Suprapubic skin (tissue), 4 donors: ENCODE results near the gene SHC2. TPM values are rescaled to one million over a fixed set of nuclear protein-coding genes. Genes with fewer than 3 reads are reported as not detected.

Experiments used
- DNase-seq, 2 donors: peaks; one replicate each; pipeline ENCODE4 v3.0.0-alpha.2; 2019; ENCODE audit warnings: low spot score in 2 of 2
- H3K27ac ChIP-seq: fragments of 200-600 bp; sonication (generic); one replicate; pipeline ENCODE4 v1.5.1; 2019
- H3K27me3 ChIP-seq: fragments of 200-600 bp; sonication (generic); one replicate; pipeline ENCODE4 v1.5.1; 2019
- H3K36me3 ChIP-seq: fragments of 200-600 bp; sonication (generic); one replicate; pipeline ENCODE4 v1.5.1; 2019
- H3K4me1 ChIP-seq: fragments of 200-600 bp; sonication (generic); one replicate; pipeline ENCODE4 v1.5.1; 2019
- H3K4me3 ChIP-seq: fragments of 200-600 bp; sonication (generic); one replicate; pipeline ENCODE4 v1.5.1; 2019; ENCODE audit warnings: mild to moderate bottlenecking
- H3K9me3 ChIP-seq: fragments of 200-600 bp; sonication (generic); one replicate; pipeline ENCODE4 v1.5.1; 2019
- EP300 ChIP-seq: sonication (generic); formaldehyde crosslinking; IDR thresholded peaks from one replicate; pipeline ENCODE4 v1.6.1; 2017; ENCODE audit warnings: antibody characterized with exemption
- POLR2A ChIP-seq, 2 donors: fragments of 450-650 bp; IDR thresholded peaks; one replicate each; pipeline ENCODE4 v1.6.1; 2017; ENCODE audit warnings: antibody characterized with exemption in 2 of 2, mild to moderate bottlenecking in 2 of 2, moderate library complexity in 2 of 2
- POLR2AphosphoS5 ChIP-seq, 3 donors: sonication (generic); formaldehyde crosslinking; IDR thresholded peaks; one replicate each; pipeline ENCODE4 v1.6.1; 2017; ENCODE audit warnings: antibody characterized with exemption in 3 of 3
- WGBS: methylation state at CpG from one replicate; pipeline ENCODE4 v1.1.5; 2018; 5-methylcytosine and 5-hydroxymethylcytosine counted together
- total RNA-seq, 4 donors: library from RNA; depleted of rRNA; stranded (reverse); fragments of >200 nt; gene quantifications; one replicate each; pipeline ENCODE4 v1.1.0, GENCODE V29; 2016
- TF ChIP-seq, protein P1 (sequence below), 2 donors: fragments of 200-600 bp in 1 of 2; fragments of 450-650 bp in 1 of 2; sonication (generic) in 1 of 2; IDR thresholded peaks; one replicate each; pipeline ENCODE4 v1.5.1; 2016 to 2019; ENCODE audit warnings: antibody characterized with exemption in 2 of 2, mild to moderate bottlenecking in 1 of 2, moderate library complexity in 1 of 2

Gene SHC2
- total RNA-seq, 4 donors from 2014 or later = 16.3 to 40.7 (median 19.6) TPM

DNA sequence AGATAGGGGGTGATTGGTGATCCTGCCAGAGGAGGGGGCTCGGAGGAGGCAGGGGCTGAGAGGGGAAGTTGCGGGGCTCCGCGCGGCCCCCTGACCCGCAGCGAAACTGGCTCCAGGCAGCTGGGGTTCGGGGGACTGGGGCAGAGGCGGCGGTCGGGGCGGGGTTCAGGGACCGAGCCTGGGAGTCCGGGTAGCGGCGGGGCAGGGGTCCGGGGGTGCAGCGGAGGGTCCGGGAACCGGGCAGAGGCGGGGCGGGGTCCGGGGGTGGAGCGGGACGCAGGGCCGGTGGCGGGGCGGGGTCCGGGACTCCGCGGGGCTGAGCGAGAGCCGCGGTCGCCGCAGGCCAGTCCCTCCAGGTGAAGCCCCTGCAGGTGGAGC lies 36.6 kb upstream of the SHC2 start:
- Histone ChIP-seq H3K4me3 (peak overlapping the region; percentile 34), H3K36me3 (no peaks in the 10 kb centered on the region), H3K4me1 (peaks cover 24% of the 10 kb centered on the region), H3K27me3 (peaks cover 34% of the 10 kb centered on the region), H3K9me3 (no peaks in the 10 kb centered on the region), H3K27ac (no peak overlapping the region)
- no peak for DNase-seq
- WGBS = 4% methylated on average over 11 of the region's 36 CpGs
- TF ChIP-seq EP300 = no peak
- no peak for TF ChIP-seq POLR2AphosphoS5 (IDR thresholded peaks at IDR 0.05)
- TF ChIP-seq, protein P1, sequence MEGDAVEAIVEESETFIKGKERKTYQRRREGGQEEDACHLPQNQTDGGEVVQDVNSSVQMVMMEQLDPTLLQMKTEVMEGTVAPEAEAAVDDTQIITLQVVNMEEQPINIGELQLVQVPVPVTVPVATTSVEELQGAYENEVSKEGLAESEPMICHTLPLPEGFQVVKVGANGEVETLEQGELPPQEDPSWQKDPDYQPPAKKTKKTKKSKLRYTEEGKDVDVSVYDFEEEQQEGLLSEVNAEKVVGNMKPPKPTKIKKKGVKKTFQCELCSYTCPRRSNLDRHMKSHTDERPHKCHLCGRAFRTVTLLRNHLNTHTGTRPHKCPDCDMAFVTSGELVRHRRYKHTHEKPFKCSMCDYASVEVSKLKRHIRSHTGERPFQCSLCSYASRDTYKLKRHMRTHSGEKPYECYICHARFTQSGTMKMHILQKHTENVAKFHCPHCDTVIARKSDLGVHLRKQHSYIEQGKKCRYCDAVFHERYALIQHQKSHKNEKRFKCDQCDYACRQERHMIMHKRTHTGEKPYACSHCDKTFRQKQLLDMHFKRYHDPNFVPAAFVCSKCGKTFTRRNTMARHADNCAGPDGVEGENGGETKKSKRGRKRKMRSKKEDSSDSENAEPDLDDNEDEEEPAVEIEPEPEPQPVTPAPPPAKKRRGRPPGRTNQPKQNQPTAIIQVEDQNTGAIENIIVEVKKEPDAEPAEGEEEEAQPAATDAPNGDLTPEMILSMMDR (IDR thresholded peaks at IDR 0.05) = no peak
- TF ChIP-seq POLR2A (IDR thresholded peaks at IDR 0.05) = no peak

DNA sequence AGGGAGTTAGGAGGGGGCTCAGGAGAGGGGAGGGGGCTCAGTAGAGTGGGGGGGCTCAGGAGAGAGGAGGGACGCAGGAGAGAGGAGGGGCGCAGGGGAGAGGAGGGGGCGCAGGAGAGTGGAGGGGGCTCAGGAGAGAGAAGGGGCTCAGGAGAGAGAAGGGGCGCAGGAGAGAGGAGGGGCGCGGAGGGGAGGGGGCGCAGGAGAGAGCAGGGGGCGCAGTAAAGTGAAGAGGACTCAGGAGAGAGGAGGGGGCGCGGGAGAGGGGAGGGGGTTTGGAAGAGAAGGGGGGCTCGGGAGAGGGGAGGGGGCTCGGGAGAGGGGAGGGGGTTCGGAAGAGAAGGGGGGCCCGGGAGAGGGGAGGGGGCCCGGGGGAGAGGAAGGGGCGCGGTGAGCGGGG lies 36.2 kb upstream of the SHC2 start:
- H3K27ac ChIP-seq = no peak overlapping the region
- no peak for DNase-seq
- no peaks in the 10 kb centered on the region for H3K9me3 ChIP-seq
- 2% methylated on average over 9 of the region's 18 CpGs for WGBS
- TF ChIP-seq, protein P1 (IDR thresholded peaks at IDR 0.05) = no peak
- no peaks in the 10 kb centered on the region for H3K36me3 ChIP-seq
- no peak overlapping the region for H3K4me3 ChIP-seq
- H3K4me1 ChIP-seq = peaks cover 24% of the 10 kb centered on the region
- H3K27me3 ChIP-seq = peaks cover 34% of the 10 kb centered on the region

DNA sequence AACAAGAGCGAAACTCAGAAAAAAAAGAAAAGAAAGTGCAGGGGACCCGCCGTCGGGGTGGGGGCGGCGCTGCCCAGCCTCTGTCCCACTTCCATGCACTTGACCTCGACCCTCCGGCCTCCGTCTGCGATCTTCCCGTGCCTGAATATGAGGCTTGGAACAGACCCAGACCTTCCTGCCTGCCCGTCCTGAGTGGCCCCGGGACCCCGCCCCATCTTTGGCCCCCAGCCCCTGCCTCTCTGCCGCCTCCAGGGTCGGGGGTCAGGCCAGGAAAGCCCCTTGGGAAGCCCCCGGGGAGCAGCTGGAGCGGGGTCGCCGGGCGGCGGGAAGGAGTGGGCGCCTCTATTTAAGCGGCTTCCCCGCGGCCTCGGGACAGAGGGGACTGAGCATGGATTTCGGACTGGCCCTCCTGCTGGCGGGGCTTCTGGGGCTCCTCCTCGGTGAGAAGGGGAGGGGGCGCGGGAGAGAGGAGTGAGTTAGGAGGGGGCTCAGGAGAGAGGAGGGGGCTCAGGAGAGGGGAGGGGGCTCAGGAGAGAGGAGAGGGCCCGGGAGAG lies 35.4 kb upstream of the SHC2 start, which contains the start of gene MADCAM1:
MADCAM1 (plus strand) TSS at position 375 of the 554 bp plus-strand sequence; CDS start at position 389, 14 bp downstream.
- DNase-seq = no peak
- H3K27me3 ChIP-seq = peaks cover 34% of the 10 kb centered on the region
- peak within 1 kb of the TSS; percentile 34 for H3K4me3 ChIP-seq

DNA sequence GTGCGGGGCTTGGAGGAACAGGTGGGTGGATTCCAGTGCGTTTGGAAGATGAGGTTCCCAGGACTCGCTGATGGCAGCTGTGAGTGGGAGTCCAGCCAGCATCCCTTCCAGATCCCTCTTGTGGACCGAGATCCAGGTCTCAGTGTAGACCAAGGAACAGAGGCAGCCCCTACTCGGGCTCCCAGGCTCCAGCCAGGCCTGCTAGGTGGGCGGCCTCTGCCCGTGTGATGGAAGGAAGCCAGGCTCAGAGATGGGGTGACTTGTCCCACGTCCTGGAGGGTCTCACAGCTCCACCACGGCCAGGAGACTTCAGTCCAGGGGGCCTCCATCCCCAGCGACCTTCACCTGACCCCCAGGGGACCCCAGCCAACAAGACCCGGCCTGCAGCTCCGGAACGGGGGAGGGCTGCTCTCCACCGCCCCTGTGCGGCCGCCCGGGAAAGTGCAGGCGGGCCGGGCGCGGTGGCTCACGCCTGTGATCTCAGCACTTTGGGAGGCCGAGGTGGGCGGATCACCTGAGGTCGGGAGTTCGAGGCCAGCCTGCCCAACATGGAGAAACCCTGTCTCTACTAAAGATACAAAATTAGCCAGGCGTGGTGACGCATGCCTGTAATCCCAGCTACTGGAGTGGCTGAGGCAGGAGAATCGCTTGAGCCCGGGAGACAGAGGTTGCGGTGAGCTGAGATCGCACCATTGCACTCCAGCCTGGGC lies 34.7 kb upstream of the SHC2 start:
- H3K27ac ChIP-seq = no peak overlapping the region
- TF ChIP-seq POLR2A (IDR thresholded peaks at IDR 0.05) = no peak
- TF ChIP-seq, protein P1 (IDR thresholded peaks at IDR 0.05) = peak; percentile 32 to 97
- H3K36me3 ChIP-seq = no peaks in the 10 kb centered on the region
- H3K27me3 ChIP-seq = peaks cover 34% of the 10 kb centered on the region
- 29% methylated on average over 9 of the region's 32 CpGs for WGBS
- H3K4me3 ChIP-seq = no peak overlapping the region
- DNase-seq = no peak
- H3K4me1 ChIP-seq = peaks cover 24% of the 10 kb centered on the region
- no peaks in the 10 kb centered on the region for H3K9me3 ChIP-seq

More for the DNA sequence above, 35.4 kb upstream of the SHC2 start, which contains the start of gene MADCAM1:
- 15% methylated on average over 13 of the region's 33 CpGs for WGBS
- H3K27ac ChIP-seq = no peak within 1 kb of the TSS
- H3K9me3 ChIP-seq = no peaks in the 10 kb centered on the region
- peaks cover 24% of the 10 kb centered on the region for H3K4me1 ChIP-seq
- no peak for TF ChIP-seq POLR2A (IDR thresholded peaks at IDR 0.05)
- TF ChIP-seq POLR2AphosphoS5 (IDR thresholded peaks at IDR 0.05) = no peak
- no peaks in the 10 kb centered on the region for H3K36me3 ChIP-seq

DNA sequence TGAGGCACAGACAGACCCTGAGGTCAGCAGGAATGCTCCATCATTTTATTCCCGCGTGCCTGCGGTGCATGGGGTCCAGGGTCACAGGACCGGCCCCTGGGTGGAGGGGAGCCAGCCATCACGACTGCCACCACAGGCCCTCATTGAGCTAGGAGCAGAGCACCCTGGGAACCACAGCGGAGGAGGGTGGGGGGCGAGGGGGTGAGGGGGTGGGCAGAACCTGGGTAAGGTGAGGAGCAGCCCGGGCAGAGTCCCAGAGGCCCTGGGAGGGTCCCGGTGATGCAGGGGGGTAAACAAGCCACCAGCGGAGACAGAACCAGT lies 34.2 kb upstream of the SHC2 start:
- peaks cover 34% of the 10 kb centered on the region for H3K27me3 ChIP-seq
- H3K4me3 ChIP-seq = no peak overlapping the region
- no peaks in the 10 kb centered on the region for H3K9me3 ChIP-seq
- DNase-seq = no peak
- H3K36me3 ChIP-seq = no peaks in the 10 kb centered on the region
- WGBS = 59% methylated on average over 6 of the region's 10 CpGs
- no peak overlapping the region for H3K27ac ChIP-seq
- no peak for TF ChIP-seq POLR2AphosphoS5 (IDR thresholded peaks at IDR 0.05)
- no peak for TF ChIP-seq POLR2A (IDR thresholded peaks at IDR 0.05)
- TF ChIP-seq, protein P1 (IDR thresholded peaks at IDR 0.05) = no peak
- no peak for TF ChIP-seq EP300
- peaks cover 24% of the 10 kb centered on the region for H3K4me1 ChIP-seq
